Fibroblast of upper back skin (primary cell): ENCODE measurements around the gene ITIH5.

ENCODE experiments used
- DNase-seq: peaks from one replicate; pipeline ENCODE4 v3.0.0-alpha.2; 2013

Gene ITIH5

DNA sequence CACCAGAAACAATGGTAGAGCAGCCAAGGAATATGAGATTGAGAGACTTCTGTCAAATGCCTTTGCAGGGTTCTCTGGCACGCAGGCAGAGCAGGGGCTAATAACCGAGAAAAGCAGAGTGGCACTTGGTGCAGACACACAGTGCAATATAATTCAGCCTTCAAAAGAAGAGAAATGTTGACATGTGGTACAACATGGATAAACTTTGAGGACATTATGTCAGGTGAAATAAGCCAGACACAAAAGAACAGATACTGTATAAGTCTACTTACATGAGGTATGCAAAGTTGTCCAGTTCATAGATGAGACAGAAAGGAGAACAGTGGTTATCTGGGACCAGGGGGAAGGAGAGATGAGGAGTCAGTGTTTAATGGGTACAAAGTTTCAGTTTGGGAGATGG is 41.8 kb downstream of the ITIH5 start:
- no peak for DNase-seq

DNA sequence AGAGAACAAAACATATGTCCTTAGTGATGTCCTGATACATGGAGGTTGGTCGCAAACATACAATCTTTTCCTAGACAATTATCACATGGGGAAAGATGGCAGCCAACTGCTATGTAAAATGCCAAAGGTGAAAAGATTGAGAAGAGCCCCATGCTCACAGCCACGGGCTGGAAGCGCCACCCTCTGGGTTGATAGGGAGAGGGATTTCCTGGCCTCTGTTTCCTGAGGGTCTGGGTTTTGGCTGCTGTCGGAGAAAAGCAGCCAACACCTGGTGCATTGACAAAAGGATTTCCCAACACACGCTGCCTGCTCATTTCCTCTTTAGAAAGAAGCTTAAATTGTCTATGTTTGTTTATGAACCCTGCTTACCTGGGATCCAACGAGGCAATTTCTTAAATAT is 43.8 kb downstream of the ITIH5 start:
- DNase-seq, result no peak

DNA sequence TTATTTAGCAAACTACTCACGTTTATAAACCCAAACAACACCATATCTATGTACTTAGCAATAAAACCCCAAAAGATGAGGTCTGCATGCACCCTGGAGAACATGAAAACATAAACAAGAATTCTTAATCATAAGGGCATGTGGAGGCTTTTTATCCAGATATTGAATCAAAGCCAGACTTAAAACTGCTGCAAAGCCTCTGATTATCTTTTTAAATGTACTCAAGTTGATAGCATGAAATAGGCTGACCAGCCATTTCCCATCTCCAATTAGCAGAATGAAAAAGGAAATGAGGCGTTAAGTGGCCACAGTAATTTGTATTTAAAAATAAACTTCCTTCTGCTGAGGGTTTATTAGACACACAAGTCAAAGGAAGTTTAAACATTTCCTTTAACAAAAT is 48.3 kb downstream of the ITIH5 start:
- DNase-seq, result no peak

DNA sequence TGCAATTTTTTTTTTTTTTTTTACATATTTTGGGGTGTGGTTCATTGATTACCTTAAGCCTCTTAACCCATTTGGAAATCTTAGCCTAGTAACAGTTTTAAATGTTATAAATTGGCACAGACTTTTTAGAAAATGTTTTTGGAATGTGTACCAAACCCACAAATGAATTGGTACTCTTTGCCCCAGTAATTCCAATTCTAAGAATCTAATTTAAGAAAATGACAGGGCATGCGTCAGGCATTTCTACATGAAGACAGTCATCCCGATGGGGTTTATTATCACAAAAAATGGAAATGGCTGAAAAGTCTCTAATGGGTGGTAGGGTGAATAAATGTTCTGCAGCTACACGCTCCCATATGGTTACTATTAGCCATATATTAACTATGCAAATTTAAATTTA is 54.9 kb downstream of the ITIH5 start:
- DNase-seq, result peak; percentile 30

DNA sequence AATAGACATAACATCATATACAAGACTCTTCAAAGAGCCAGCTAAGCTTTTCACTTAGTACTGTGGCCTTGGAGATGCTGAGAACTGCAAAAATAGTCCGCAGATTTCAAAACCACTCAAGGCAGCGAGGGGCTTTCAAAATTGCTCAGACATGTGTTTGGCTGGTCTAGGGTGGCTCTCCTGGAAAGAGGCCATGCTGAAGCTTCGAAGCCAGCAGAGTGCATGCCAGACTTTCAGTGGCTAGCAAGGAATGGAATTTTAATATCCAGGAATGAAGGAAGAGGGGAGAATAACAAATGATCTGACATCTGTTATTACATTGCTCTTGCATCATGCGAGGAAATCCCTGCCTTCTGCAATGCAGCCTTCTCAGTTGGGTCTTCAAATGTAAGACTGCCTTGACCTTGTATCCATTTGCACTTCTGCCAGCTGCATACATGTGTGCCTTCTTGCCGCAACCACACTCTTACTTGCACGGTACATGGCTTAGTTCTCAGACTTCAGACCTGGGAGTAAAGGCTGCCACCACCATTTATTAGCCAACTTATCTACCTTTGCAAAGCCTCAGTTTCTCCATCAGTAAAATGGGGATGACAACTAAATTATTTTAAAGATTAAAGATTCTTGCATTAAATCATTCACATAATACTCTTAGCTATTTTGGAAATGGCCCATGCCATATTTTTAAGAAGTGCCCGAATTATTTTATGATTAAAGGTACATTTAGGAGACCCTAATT is 55.9 kb downstream of the ITIH5 start:
- DNase-seq, result peak; percentile 97

DNA sequence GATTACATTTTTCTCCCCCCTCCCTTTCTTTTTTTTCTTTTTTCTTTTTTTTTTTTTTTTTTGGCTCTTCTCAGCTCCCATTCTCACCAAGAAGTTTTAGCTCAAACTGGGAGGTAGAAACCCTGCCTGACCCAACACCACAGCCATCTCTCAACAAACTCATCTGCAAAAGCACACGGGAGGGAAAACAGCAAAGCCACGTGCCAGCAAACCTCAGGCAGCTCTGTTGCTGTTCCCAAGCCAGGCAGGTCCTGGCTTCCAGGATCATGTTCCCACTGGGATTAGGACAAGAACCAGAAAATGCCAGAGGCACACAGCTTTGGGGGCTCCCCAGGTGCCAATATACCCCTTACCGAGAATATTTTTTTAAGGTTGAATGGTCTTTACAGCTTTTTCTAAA is 56.7 kb downstream of the ITIH5 start:
- DNase-seq, result peak; percentile 54

DNA sequence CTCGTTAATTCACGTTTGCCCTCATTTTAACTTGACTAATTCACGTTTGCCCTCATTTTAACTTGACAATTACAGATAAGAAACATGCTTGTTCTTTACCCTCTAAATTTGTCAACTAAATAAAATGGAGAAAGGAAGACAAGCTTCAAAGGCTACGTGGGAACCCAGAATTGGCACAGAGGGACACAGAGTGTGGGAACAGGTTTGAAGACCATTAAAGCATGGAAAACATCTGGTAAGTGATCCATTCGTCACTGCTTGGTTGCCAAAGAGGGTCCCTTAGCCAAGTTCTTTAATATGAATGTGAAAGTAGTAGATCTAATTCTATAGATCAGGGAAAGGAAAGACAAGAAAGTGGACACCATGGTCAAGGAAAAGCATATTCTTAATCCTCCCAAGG is 57.2 kb downstream of the ITIH5 start:
- DNase-seq, result no peak

DNA sequence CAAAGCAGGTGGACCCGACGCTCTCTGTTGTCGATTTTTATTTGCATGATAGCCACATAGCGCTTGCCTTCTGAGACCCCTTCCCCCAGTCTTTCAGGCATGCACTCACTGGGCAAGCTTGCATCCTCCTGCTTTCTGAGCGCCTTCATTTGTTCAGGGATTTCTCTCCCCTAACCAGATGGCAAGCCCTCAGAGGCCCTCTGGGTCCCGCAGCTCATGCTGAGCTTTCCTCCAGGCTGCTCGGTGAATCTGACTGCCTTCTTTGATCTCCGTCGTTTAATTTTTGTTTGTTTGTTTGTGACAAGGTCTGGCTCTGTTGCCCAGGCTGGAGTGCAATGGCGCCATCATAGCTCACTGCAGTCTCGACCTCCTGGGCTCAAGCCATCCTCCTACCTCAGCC is 58.8 kb downstream of the ITIH5 start:
- no peak for DNase-seq

DNA sequence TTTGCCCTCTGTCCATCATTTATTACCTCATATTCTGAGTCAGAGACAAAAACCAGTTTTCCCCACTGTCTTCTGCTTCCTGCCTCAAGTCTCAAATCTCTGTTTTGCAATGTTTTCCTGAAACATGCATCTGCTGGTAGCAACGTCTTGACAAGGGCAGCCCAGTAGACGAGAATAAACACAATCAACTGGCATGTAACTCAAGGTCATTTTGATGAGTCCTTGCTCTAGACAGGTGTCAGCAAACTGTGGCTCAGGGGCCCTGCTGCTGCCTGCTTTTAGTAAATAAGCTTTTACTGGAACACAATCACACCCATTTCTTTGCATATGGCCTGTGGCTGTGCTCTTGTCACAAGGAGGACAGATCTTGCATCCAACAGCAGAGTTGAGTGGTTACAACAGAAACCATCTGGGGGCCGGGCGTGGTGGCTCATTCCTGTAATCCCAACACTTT is 59.8 kb downstream of the ITIH5 start:
- DNase-seq, result peak; percentile 28

DNA sequence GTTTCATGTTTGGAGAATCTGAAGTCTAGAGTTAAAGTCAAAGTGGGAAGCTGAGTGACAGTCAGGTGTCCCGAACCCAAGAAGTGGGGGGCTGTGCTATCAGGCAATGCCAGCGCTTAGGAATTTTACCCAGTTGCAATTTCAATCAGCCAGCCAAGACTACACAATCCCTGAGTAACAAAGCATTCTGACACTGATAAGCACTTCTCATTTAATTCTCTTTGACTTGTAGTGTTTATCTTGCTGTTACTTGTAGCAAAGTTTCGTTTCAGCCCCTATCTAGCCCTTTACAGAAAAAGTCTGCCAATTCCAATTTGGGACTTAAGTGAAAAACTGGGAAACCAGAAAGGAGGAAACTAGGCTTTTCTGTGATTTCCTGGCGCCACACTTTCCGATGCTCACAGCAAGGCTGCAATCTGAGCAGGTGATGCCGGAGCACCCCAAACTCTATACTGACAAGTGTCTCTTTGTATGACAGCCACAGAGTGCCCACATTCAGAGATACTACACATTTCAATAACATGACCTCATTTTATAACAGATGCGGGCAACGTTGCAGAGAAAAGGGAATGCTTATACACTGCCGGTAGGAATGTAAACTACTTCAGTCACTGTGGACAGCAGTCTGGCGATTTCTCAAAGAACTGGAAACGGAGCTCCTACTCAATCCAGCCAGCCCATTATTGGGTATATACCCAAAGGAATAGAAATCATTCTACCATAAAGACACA is 61.0 kb downstream of the ITIH5 start:
- no peak for DNase-seq

DNA sequence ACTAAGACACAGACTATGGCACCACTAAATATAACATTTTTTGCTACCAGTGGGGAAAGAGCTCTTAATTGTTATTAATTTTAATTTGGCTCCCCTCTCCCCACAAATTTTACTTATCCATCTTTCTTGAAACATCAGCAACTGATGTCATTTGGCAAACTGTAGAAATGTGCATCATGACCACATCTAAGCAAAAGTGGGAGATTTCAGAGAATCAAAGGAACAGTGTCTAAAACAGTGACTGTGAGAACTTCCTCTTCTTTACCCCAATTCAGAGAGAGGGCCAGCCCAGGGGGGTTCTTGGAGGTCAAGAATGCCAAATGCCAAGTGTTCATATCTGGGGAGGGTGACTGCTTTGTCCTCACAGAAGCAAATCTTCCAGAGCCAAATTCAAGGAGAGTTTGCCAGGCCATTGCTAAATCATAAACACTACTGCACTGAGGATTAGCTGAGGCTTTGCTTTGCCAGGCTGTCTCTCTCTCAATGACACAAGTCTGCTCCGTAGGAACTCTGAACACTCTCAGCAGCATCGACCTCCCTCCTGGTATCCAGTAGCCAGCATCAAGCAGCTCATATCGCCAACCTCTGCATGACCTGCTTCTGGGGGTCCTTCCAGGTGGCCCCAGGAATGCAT is 65.6 kb downstream of the ITIH5 start:
- no peak for DNase-seq

DNA sequence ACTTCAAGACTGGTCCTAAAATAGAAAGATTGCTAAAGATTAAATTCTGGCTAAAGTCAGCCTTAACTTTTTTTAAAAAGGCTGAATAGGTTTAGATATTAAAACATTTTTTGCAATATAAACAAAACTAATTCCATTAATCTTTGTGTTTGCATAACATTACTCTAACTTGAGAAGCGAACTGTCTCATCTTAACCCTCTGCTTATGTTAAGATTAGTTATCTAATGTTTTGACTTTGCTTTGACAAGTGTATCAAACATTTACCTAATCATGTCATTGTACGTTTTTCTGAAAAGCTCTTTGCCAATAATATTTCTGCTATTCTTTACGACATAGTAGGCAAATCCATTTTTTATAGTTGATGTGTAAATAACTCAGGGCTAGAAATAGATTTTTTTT is 68.0 kb downstream of the ITIH5 start:
- no peak for DNase-seq

DNA sequence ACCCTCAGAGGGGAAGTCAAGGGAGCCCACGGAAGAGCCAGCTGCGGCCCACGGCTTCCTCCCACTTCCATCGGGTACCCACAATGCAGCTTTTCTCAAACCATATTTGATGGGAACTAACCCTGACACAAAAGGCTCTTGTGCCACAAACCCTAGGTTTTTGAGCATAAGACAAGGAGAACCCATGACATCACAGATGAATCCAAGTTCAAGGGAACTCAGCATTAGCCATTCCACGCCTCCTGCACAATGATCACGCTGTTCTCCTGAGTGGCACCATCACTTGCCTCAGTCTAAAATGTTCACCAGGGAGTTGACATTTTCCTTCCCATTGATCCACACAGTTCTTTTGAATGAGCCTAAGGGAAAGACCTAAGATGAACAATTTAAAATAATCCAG is 70.4 kb downstream of the ITIH5 start:
- DNase-seq, result no peak

DNA sequence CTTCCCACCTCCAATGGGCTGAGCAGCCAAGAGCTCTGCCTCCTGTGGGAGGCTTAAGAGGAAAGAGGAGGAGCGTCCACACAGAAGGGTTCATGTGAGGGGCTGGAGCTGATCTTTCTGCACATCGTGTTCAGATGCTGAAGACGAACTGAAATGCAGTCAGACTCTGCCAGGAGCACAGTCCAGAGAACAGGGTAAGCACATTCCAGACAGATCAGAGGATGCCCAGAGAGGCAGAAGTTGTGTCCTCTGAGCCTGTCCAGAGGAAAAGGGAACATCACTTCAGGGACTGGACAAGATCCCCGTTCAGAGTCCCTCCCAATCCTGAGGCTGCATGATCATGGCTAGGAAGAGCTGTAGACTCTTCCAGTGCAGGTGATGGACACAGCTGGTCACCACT is 72.9 kb downstream of the ITIH5 start:
- DNase-seq, result no peak

DNA sequence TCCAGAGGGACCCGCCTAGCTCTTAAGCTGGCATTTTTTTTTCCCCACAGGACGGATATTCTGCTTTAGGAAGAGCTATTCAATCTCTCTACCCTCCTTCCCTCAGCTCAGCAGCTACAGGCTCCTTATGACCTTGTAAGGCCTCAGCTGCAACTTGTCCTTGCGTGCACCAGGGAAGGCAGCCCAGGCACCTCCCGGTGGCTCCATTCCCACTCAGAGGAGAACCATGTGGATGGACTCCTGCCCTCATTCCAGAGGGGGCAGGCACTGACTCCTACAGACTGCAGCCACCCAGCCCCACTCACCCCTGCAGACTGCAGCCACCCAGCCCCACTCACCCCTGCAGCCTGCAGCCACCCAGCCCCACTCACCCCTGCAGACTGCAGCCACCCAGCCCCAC is 73.7 kb downstream of the ITIH5 start:
- DNase-seq, result no peak

DNA sequence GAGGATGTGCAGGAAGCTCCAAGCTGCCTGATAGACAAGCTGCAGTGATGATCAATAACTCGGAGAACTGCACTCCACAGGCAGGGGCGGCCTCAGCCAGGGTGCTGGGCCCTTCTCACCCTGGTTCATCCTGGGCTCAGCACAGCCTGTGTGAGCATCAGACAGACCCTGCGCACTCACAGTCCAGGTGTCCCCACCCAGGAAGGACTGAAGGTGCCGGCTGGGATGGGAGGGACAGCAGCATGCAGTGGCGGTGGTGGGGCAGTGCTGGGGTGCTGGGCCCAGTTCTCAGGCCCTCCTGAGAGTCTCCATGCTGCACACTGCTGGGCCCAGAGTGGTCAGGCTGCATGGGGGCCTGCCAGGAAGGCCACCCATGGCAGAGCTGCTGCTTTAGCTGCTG is 74.1 kb downstream of the ITIH5 start:
- DNase-seq, result no peak

DNA sequence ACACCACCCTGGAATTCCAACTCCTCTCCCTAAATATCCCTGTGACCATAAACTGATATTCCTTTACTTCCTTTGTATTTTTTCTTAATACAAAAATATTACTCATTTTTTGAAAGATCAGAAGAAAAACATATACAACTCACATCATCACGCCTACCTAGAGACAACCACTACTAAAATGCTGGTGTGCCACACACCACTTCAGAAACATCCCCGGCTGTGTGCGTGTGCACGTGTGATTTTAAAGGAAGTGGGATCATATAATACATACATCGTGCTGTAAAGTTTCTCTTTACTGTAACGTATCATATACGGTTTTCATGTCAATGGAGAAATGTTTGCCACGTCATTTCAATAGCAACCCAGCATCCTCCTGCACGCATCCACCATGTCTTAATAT is 76.5 kb downstream of the ITIH5 start:
- no peak for DNase-seq

DNA sequence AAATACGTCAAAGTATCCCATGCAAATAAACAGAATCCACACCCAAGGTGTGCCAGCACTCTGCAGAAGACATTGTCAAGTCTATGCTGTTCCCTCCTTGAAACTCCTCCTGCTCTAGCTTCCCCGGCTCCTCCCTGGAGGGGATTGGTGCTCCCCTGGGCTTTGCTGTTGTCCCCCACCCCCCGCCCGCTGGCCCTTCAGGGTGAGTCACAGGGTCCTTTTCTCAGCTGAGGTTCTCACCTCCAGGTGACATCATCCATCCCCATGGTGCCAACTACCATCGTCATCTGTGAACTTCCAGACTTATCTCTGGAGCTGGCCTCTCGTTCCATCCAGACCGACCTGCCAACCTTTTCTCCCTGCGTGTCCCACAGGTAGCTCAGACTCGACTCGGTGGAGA is 77.0 kb downstream of the ITIH5 start:
- DNase-seq, result no peak

DNA sequence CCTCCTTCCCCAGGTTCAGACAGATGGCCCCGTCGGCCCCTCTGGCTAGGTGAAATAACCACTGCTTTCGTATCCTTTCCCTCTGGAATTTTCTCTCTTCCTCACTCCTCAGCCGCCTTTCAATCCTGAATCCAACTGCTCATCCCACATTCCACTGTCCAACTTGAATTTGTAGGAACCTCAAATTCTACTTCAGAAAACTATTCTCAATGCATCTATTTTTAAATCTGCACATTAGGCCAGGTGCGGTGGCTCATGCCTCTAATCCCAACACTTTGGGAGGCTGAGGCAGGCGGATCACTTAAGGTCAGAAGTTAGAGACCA is 78.9 kb downstream of the ITIH5 start:
- DNase-seq, result no peak

DNA sequence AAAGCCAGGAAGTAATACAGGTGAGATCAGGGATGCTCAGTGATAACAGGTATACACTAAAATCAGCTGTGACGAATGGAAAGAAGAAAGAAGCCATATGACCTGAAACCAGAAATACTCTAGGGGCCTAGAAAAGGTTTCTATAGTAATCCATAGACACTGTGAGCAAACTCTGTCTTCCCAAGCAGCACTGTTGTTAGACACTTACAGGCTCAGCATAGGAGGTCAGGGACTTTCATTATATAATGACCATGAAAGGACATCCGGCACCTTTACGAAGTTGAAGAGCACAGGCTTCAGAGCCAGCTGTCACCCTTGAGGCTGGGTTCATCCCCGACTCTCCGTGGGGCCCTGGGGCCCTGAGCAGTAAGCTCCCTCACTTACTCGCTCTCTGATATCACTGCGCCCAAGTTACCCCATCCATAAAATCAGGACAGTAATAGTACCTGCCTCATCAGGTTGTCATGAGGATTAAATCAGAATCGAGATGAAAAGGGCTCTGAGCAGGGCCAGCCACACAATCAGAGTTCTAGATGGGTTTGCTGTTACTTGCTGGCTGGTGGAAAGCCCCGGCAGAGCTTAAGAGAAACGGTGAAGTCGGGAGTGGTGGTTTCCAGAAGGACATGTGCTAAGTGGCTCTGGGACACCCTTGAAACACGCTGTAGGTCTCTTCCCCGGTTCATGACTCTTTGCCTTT is 79.5 kb downstream of the ITIH5 start:
- DNase-seq, result no peak

DNA sequence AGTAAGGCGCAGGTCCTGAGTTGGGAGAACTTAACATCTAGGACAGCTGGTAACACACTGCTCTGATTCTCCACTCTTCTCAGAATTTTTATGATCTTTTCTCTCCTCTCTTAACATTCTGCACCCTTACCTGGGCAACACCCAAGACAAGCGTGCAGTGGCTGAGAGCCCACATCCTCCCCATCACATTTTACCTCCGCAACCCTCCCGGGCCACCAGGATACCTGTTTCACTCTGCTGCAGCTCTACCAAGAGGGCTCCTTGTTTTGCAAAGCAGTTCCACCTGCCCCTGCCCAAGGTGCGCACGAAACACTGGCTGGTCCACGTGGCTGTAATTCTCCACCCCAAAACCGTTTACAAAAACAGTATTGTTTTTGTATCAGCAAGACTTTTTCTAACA is 81.5 kb downstream of the ITIH5 start:
- no peak for DNase-seq

DNA sequence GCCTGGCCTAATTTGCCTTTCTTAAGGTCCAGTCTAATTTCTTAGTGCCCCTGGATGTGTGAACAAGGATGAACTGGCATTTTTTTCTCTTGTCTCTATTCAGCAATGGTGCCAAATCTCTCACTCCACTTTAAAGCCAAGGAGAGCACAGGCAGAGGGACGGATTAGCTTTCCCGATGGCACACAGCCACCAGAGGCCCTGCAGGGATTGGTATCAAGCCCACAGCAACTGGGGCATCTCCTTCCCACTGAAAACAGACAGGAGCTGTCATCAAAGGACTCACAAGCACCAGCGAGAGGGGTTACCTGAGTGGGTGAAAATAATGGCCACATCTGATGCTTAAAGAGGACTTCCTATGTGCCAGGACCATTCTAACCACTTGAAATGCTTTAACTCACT is 83.1 kb downstream of the ITIH5 start:
- DNase-seq, result no peak

DNA sequence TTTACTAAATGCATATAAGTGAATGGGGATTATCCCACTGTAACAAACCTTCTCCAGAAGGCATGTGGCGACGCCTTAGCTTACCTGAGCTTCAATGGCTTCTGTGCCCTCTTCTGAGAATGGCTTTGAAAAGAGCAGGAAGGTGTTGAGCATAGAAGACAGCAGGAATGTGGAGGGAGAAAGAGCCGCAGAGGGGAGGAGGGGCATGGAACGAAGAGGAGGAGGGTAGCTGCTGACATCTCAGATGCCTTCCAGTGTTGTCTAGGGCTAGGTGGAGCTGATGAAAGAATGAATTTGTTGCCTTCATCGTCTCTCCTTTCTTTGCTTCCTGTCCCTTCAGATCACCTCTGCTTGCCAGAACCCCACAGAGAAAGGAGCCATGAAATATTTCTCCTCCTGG is 86.2 kb downstream of the ITIH5 start:
- no peak for DNase-seq

DNA sequence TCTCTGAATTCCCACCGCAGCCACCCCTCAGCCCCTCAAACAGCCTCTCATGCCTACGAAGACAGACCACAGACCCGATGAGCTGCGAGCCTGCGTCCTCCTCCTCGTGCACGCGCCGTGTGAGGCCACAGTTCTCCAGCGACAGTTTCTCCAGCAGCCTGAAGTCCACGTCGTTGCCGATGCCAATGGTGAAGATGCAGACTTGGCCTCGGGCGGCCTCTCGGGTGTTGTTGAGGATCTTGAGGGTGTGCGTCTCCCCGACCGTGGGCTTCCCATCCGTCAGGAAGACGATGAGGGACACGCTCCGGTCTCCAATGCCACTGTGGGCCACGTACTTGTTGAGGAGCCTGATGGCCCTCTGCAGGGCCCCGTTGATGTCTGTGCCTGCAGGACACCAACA is 87.1 kb downstream of the ITIH5 start:
- DNase-seq, result no peak
